ENCODE data around the gene MAGI2. TPM values are rescaled to one million over a fixed set of nuclear protein-coding genes. Genes with fewer than 3 reads are reported as not detected.

The MAGI2 gene
- total RNA-seq, 1 experiment from 2014 or later: 0.22 TPM

GRCh38 chr7:79334841-79335240 is 118.6 kb downstream of the MAGI2 start:
- no peak for TF ChIP-seq CEBPB (IDR thresholded peaks at IDR 0.05; ENCODE audit: low read depth)
- no peak for TF ChIP-seq ZNF274 (IDR thresholded peaks at IDR 0.05; ENCODE audit: low read depth, low read length)
- TF ChIP-seq ATF3 (IDR thresholded peaks at IDR 0.05): no peak
- no peak for TF ChIP-seq POLR2A (IDR thresholded peaks at IDR 0.05; ENCODE audit: borderline replicate concordance, extremely low read depth, insufficient read depth, insufficient read length)
- no peak for TF ChIP-seq ELF1 (IDR thresholded peaks at IDR 0.05; ENCODE audit: borderline replicate concordance, low read depth)
- TF ChIP-seq CBX3 (IDR thresholded peaks at IDR 0.05; ENCODE audit: low read depth): no peak
- TF ChIP-seq POLR2AphosphoS5 (IDR thresholded peaks at IDR 0.05; ENCODE audit: low read depth, low read length): no peak
- no peak for TF ChIP-seq EZH2 (IDR thresholded peaks at IDR 0.05)
- TF ChIP-seq JUND (IDR thresholded peaks at IDR 0.05): no peak
- TF ChIP-seq SRF (IDR thresholded peaks at IDR 0.05; ENCODE audit: low read depth): no peak
- no peak for TF ChIP-seq CTCF (IDR thresholded peaks at IDR 0.05 in 2 of 3, conservative IDR thresholded peaks at IDR 0.05 in 1 of 3; ENCODE audit: borderline replicate concordance in 1 of 3, insufficient read depth in 1 of 3, low read depth in 2 of 3, low read length in 2 of 3)
- no peak for TF ChIP-seq EZH2phosphoT487 (IDR thresholded peaks at IDR 0.05; ENCODE audit: borderline replicate concordance)
- no peak for TF ChIP-seq ZFX (IDR thresholded peaks at IDR 0.05)
- TF ChIP-seq REST (IDR thresholded peaks at IDR 0.05; ENCODE audit: low read depth): no peak
- TF ChIP-seq EGR1 (IDR thresholded peaks at IDR 0.05; ENCODE audit: low read depth): no peak
- TF ChIP-seq TCF7L2 (IDR thresholded peaks at IDR 0.05; ENCODE audit: borderline replicate concordance, extremely low read depth, insufficient read depth, insufficient read length): no peak
- TF ChIP-seq ZBTB33 (IDR thresholded peaks at IDR 0.05; ENCODE audit: extremely low read depth, insufficient replicate concordance, low read length): no peak
- TF ChIP-seq MAX (IDR thresholded peaks at IDR 0.05): no peak
- no peak for TF ChIP-seq RAD21 (IDR thresholded peaks at IDR 0.05; ENCODE audit: low read depth)
- no peak for TF ChIP-seq SIN3A (IDR thresholded peaks at IDR 0.05; ENCODE audit: low read depth)
- no peaks in the 10 kb centered on the region for H3K4me1 ChIP-seq (ENCODE audit: control insufficient read depth in 1 of 2, insufficient read depth in 2 of 2, low read length in 2 of 2)
- no peaks in the 10 kb centered on the region for H4K20me1 ChIP-seq (ENCODE audit: insufficient read depth)
- RAD21 ChIA-PET (ENCODE audit: low non-redundant PET in 1 of 2, low total read pairs in 2 of 2, uncharacterized antibody in 2 of 2, unreplicated experiment in 2 of 2): no interaction called here
- DNase-seq (ENCODE audit: low read depth, low spot score) (no peak), ATAC-seq (no peak)
- no peaks in the 10 kb centered on the region for H3K36me3 ChIP-seq (ENCODE audit: control insufficient read depth in 1 of 2, insufficient read depth in 2 of 2, low read length in 2 of 2)
- no peak overlapping the region for H3K4me3 ChIP-seq (replicated peaks in 1 of 2; ENCODE audit: low read depth in 1 of 2, low read length in 2 of 2)
- no peak overlapping the region for H3K27ac ChIP-seq (ENCODE audit: low read depth, low read length)
- H3K4me2 ChIP-seq (ENCODE audit: low read length): no peak overlapping the region
- H3K9me2 ChIP-seq (ENCODE audit: insufficient read depth): no peaks in the 10 kb centered on the region; the same call in 1 of the 2 replicates
- H3K79me2 ChIP-seq (ENCODE audit: insufficient read depth, low read length): no peaks in the 10 kb centered on the region
- H2AFZ ChIP-seq (ENCODE audit: low read depth, low read length, poor library complexity, severe bottlenecking): no peak overlapping the region
- H3K9ac ChIP-seq (ENCODE audit: low read length): no peak overlapping the region
- BruUV-seq (replicated peaks): no TSS peak
- CTCF ChIA-PET: no interaction called here
- no peaks in the 10 kb centered on the region for H3K9me3 ChIP-seq (ENCODE audit: control insufficient read depth in 1 of 2, insufficient read depth in 1 of 2, low read depth in 1 of 2, low read length in 2 of 2)
- intact Hi-C loops (cut with micrococcal nuclease): no loop called here
- no peaks in the 10 kb centered on the region for H3K27me3 ChIP-seq (ENCODE audit: insufficient read depth, low read length)
- POLR2A ChIA-PET: no interaction called here
